ENCODE measurements around the gene P3H2.
A peak's percentile ranks its signal among the peaks of the same experiment; 100 is the strongest.
"Not testable (repeated sequence)": the region's sequence is repeated elsewhere in the genome, so short reads cannot be mapped to it uniquely, and the experiment has no call there.

P3H2 gene

GRCh38 chr3:189961522-189962161, 159.1 kb downstream of the P3H2 start:
- ChIA-PET CTCF (interaction anchor here (0.5 to 3.1 kb wide), 37 partner anchors 9 to 1586 kb away, joined by 3 to 20 read pairs (median 3); partner anchors contain the start of gene CLDN1), POLR2A (no interaction called here)
- H3K9me3 ChIP-seq (ENCODE audit: control insufficient read depth, insufficient read depth, low read depth, low read length): no peaks in the 10 kb centered on the region
- H3K27ac ChIP-seq (ENCODE audit: extremely low read depth, low read depth, low read length): no peak overlapping the region
- no peaks in the 10 kb centered on the region for H3K36me3 ChIP-seq (ENCODE audit: control insufficient read depth in 2 of 2, insufficient read depth in 1 of 2, low read length in 2 of 2)
- no peak overlapping the region for H3K4me3 ChIP-seq (ENCODE audit: low read depth, low read length)
- no peaks in the 10 kb centered on the region for H3K4me1 ChIP-seq (ENCODE audit: control insufficient read depth, insufficient read depth, low read length)
- TF ChIP-seq PRDM4 (tag by site-specific recombination; IDR thresholded peaks at IDR 0.05) (0 out of 2 replicates have a peak, but pooled peaks have one; percentile 23), ZNF654 (tag by site-specific recombination; IDR thresholded peaks at IDR 0.05; ENCODE audit: low read depth) (peak; percentile 89), ZNF280D (tag by site-specific recombination; IDR thresholded peaks at IDR 0.05) (no peak), SP7 (tag by site-specific recombination; IDR thresholded peaks at IDR 0.05) (0 out of 2 replicates have a peak, but pooled peaks have one; percentile 21), ZNF10 (tag by site-specific recombination; IDR thresholded peaks at IDR 0.05) (no peak), ZNF660 (tag by site-specific recombination; IDR thresholded peaks at IDR 0.05) (peak; percentile 85), ZNF2 (tag by site-specific recombination; IDR thresholded peaks at IDR 0.05) (peak; percentile 76), IKZF3 (tag by site-specific recombination; IDR thresholded peaks at IDR 0.05) (0 out of 2 replicates have a peak, but pooled peaks have one; percentile 26), CTCF (tag by site-specific recombination; IDR thresholded peaks at IDR 0.05) (peak; percentile 26; the same call in 1 of the 2 replicates)

GRCh38 chr3:189961086-189961485, 159.6 kb downstream of the P3H2 start:
- CTCF ChIA-PET: interaction anchor here (0.6 to 3.1 kb wide), 34 partner anchors 9 to 1586 kb away, joined by 3 to 20 read pairs (median 4); partner anchors contain the start of gene CLDN1
- H3K9me3 ChIP-seq (ENCODE audit: control insufficient read depth, insufficient read depth, low read depth, low read length); H3K4me3 ChIP-seq (ENCODE audit: low read depth, low read length); H3K27ac ChIP-seq (ENCODE audit: extremely low read depth, low read depth, low read length); H3K36me3 ChIP-seq (ENCODE audit: control insufficient read depth in 2 of 2, insufficient read depth in 1 of 2, low read length in 2 of 2); H3K4me1 ChIP-seq (ENCODE audit: control insufficient read depth, insufficient read depth, low read length); POLR2A ChIA-PET: not testable (repeated sequence)

GRCh38 chr3:189954733-189955665, 165.7 kb downstream of the P3H2 start:
- Histone ChIP-seq H3K9me3 (ENCODE audit: control insufficient read depth, insufficient read depth, low read depth, low read length) (no peaks in the 10 kb centered on the region), H3K4me3 (ENCODE audit: low read depth, low read length) (no peak overlapping the region), H3K36me3 (ENCODE audit: control insufficient read depth in 2 of 2, insufficient read depth in 1 of 2, low read length in 2 of 2) (no peaks in the 10 kb centered on the region), H3K4me1 (ENCODE audit: control insufficient read depth, insufficient read depth, low read length) (no peaks in the 10 kb centered on the region), H3K27ac (ENCODE audit: extremely low read depth, low read depth, low read length) (no peak overlapping the region)
- POLR2A ChIA-PET: no interaction called here
- CTCF ChIA-PET: interaction anchor here (0.7 to 1.1 kb wide), 4 partner anchors 170 to 688 kb away, joined by 3 to 5 read pairs (median 4); no protein-coding TSS in a partner anchor
- TF ChIP-seq ZNF514 (tag by site-specific recombination; IDR thresholded peaks at IDR 0.05) (no peak), ZNF677 (tag by site-specific recombination; IDR thresholded peaks at IDR 0.05) (no peak), ZNF639 (tag by site-specific recombination; IDR thresholded peaks at IDR 0.05) (no peak), SP3 (tag by site-specific recombination; IDR thresholded peaks at IDR 0.05) (no peak), ZBTB17 (tag by site-specific recombination; IDR thresholded peaks at IDR 0.05) (no peak), SP7 (tag by site-specific recombination; IDR thresholded peaks at IDR 0.05) (no peak), ZNF610 (tag by site-specific recombination; IDR thresholded peaks at IDR 0.05; ENCODE audit: borderline replicate concordance) (no peak), PRDM6 (tag by site-specific recombination; IDR thresholded peaks at IDR 0.05) (no peak), ZNF266 (tag by site-specific recombination; IDR thresholded peaks at IDR 0.05; ENCODE audit: low read depth) (no peak), ZNF138 (tag by site-specific recombination; IDR thresholded peaks at IDR 0.05; ENCODE audit: borderline replicate concordance) (no peak)
